HepG2 (cell line): ENCODE data around the gene CERS4. TPM values are rescaled to one million over a fixed set of nuclear protein-coding genes. Genes with fewer than 3 reads are reported as not detected.

Experiments used
- CENPT ChIP-seq: sonication (generic); formaldehyde crosslinking; IDR thresholded peaks from 2 replicates; pipeline ENCODE4 v1.8.0; 2022; ENCODE audit warnings: low read depth, mild to moderate bottlenecking, moderate library complexity, missing genetic modification reagents
- MIER2 ChIP-seq: IDR thresholded peaks from 2 replicates; pipeline ENCODE4 v1.6.1; 2016; ENCODE audit warnings: missing biosample characterization, missing genetic modification reagents
- NFIC ChIP-seq: IDR thresholded peaks from 2 replicates; pipeline ENCODE4 v1.6.1; 2012; ENCODE audit warnings: mild to moderate bottlenecking, low read length, inconsistent platforms
- ZNF30 ChIP-seq: sonication (generic); formaldehyde crosslinking; IDR thresholded peaks from 2 replicates; pipeline ENCODE4 v1.5.0; 2020; ENCODE audit warnings: mild to moderate bottlenecking, missing genetic modification reagents
- ZNF816 ChIP-seq: sonication (generic); formaldehyde crosslinking; IDR thresholded peaks from 2 replicates; pipeline ENCODE4 v1.8.0; 2022; ENCODE audit warnings: missing genetic modification reagents, mild to moderate bottlenecking, borderline replicate concordance
- polyA plus RNA-seq, 8 experiments: library from polyadenylated mRNA; depleted of rRNA in 3 of 8; stranded (reverse) in 7 of 8; unstranded in 1 of 8; fragments of >200 nt; fragmentation: Illumina TruSeq in 4 of 8; extraction: Trizol in 4 of 8; gene quantifications; 2 replicates each; pipeline versions ENCODE4 v1.2.1 to v1.2.3, GENCODE V29; 2011 to 2016; ENCODE audit warnings: low read depth in 4 of 8, missing spikeins in 1 of 8, mixed read lengths in 1 of 8; ENCODE audit not compliant: insufficient read depth in 1 of 8
- total RNA-seq, 5 experiments: library from RNA; depleted of rRNA; stranded (reverse); fragments of >200 nt; fragmentation: Illumina TruSeq; extraction: Trizol; gene quantifications; 2 replicates each; pipeline ENCODE4 v1.2.3, GENCODE V29; 2016; ENCODE audit warnings: low read depth in 1 of 5
- TF ChIP-seq, protein P1 (sequence below): sonication (generic); formaldehyde crosslinking; IDR thresholded peaks from 2 replicates; pipeline ENCODE4 v1.5.1; 2020; ENCODE audit warnings: mild to moderate bottlenecking, missing genetic modification reagents, borderline replicate concordance
- TF ChIP-seq, protein P2 (sequence below): sonication (generic); formaldehyde crosslinking; IDR thresholded peaks from 2 replicates; pipeline ENCODE4 v1.8.1; 2023; ENCODE audit warnings: mild to moderate bottlenecking, moderate library complexity, missing genetic modification reagents
- TF ChIP-seq, protein P3 (sequence below), 2 experiments: sonication (generic) in 1 of 2; formaldehyde crosslinking in 1 of 2; IDR thresholded peaks; 2 replicates each; pipeline versions ENCODE4 v1.4.0 to v1.6.1; 2018 to 2020; ENCODE audit warnings: missing genetic modification reagents in 2 of 2, borderline replicate concordance in 1 of 2, low read depth in 1 of 2, mild to moderate bottlenecking in 1 of 2, missing biosample characterization in 1 of 2

The CERS4 gene
- total and polyA plus RNA-seq, 2 of the 13 experiments (the other 11 are each of a cell fraction or from before 2014, with no cell fraction given), result 74.7 to 83.5 TPM

DNA sequence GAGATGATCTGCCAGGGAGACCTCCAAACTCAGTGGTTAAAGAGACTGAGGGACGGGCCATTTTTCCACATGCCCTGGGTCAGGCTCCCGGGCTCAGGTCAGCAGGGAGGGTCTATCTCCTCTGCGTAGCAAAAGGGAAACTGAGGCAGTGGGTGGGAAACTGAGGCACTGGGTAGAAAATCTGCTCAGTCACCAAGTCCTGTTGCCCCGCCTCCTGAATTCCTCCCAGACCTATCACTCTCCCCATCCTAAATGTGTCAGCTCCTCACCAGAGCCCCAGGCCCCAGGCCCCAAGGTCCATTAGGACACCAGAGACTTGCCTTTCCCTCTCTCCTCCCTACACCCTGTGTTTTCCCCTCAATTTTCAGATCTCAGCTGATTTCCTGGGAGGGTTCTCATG is 96.6 kb downstream of the CERS4 start (continued):
- TF ChIP-seq, protein P1, sequence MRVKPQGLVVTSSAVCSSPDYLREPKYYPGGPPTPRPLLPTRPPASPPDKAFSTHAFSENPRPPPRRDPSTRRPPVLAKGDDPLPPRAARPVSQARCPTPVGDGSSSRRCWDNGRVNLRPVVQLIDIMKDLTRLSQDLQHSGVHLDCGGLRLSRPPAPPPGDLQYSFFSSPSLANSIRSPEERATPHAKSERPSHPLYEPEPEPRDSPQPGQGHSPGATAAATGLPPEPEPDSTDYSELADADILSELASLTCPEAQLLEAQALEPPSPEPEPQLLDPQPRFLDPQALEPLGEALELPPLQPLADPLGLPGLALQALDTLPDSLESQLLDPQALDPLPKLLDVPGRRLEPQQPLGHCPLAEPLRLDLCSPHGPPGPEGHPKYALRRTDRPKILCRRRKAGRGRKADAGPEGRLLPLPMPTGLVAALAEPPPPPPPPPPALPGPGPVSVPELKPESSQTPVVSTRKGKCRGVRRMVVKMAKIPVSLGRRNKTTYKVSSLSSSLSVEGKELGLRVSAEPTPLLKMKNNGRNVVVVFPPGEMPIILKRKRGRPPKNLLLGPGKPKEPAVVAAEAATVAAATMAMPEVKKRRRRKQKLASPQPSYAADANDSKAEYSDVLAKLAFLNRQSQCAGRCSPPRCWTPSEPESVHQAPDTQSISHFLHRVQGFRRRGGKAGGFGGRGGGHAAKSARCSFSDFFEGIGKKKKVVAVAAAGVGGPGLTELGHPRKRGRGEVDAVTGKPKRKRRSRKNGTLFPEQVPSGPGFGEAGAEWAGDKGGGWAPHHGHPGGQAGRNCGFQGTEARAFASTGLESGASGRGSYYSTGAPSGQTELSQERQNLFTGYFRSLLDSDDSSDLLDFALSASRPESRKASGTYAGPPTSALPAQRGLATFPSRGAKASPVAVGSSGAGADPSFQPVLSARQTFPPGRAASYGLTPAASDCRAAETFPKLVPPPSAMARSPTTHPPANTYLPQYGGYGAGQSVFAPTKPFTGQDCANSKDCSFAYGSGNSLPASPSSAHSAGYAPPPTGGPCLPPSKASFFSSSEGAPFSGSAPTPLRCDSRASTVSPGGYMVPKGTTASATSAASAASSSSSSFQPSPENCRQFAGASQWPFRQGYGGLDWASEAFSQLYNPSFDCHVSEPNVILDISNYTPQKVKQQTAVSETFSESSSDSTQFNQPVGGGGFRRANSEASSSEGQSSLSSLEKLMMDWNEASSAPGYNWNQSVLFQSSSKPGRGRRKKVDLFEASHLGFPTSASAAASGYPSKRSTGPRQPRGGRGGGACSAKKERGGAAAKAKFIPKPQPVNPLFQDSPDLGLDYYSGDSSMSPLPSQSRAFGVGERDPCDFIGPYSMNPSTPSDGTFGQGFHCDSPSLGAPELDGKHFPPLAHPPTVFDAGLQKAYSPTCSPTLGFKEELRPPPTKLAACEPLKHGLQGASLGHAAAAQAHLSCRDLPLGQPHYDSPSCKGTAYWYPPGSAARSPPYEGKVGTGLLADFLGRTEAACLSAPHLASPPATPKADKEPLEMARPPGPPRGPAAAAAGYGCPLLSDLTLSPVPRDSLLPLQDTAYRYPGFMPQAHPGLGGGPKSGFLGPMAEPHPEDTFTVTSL, result no peak
- TF ChIP-seq NFIC, result no peak
- TF ChIP-seq MIER2 (CRISPR knock-in tag), result no peak
- no peak for TF ChIP-seq CENPT (CRISPR knock-in tag)
- TF ChIP-seq ZNF816 (CRISPR knock-in tag), result no peak
- no peak for TF ChIP-seq ZNF30 (CRISPR knock-in tag)
- TF ChIP-seq, protein P2, sequence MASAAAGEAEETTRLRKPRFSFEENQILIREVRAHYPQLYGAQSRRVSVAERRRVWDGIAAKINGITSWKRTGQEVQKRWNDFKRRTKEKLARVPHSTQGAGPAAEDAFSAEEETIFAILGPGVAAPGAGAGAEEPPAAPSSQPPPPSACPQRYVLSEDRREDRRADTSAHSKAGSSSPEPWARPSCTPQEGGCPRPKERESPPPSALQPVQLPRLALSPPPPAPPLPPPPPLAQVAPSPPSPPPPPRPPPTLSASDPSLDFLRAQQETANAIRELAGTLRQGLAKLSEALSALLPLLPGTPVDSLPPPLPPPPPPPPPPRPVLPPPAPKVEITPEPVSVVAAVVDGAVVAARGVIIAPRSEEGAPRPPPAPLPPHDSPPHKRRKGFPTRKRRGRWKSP, result no peak
- TF ChIP-seq, protein P3, sequence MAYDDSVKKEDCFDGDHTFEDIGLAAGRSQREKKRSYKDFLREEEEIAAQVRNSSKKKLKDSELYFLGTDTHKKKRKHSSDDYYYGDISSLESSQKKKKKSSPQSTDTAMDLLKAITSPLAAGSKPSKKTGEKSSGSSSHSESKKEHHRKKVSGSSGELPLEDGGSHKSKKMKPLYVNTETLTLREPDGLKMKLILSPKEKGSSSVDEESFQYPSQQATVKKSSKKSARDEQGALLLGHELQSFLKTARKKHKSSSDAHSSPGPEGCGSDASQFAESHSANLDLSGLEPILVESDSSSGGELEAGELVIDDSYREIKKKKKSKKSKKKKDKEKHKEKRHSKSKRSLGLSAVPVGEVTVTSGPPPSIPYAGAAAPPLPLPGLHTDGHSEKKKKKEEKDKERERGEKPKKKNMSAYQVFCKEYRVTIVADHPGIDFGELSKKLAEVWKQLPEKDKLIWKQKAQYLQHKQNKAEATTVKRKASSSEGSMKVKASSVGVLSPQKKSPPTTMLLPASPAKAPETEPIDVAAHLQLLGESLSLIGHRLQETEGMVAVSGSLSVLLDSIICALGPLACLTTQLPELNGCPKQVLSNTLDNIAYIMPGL (CRISPR knock-in tag; IDR thresholded peaks at IDR 0.05; ENCODE audit: borderline replicate concordance in 1 of 2, low read depth in 1 of 2), result no peak
